ENCODE measurements around the gene THAP2.

THAP2 gene

GRCh38 chr12:71636704-71637115 is 27.4 kb upstream of the THAP2 start:
- Histone ChIP-seq H3K4me3 (ENCODE audit: low read length, poor library complexity, severe bottlenecking) (no peak overlapping the region), H3K4me2 (ENCODE audit: low read depth, low read length, poor library complexity, severe bottlenecking) (no peak overlapping the region), H3K79me2 (ENCODE audit: insufficient read depth, low read length) (no peaks in the 10 kb centered on the region), H3F3A (ENCODE audit: low read depth) (no peaks in the 10 kb centered on the region), H4K20me1 (ENCODE audit: insufficient read depth, low read length, poor library complexity, severe bottlenecking) (peaks cover 8% of the 10 kb centered on the region), H2AFZ (ENCODE audit: low read length) (no peak overlapping the region), H3K36me3 (ENCODE audit: insufficient read depth, low read length) (peaks cover 85% of the 10 kb centered on the region), H3K9me3 (ENCODE audit: insufficient read depth, low read depth, low read length) (no peaks in the 10 kb centered on the region), H3K9me2 (replicated peaks; ENCODE audit: low read depth, low read length) (no peaks in the 10 kb centered on the region), H3K4me1 (ENCODE audit: insufficient read depth, low read length, poor library complexity, severe bottlenecking) (no peaks in the 10 kb centered on the region), H3K9ac (ENCODE audit: low read depth, low read length, poor library complexity, severe bottlenecking) (no peak overlapping the region), H3K27me3 (ENCODE audit: insufficient read depth, low read length, poor library complexity, severe bottlenecking) (no peaks in the 10 kb centered on the region)
- peak; percentile 95 for TF ChIP-seq CTCF (conservative IDR thresholded peaks at IDR 0.05; ENCODE audit: low read length)
- no peak for TF ChIP-seq EZH2phosphoT487 (IDR thresholded peaks at IDR 0.05; ENCODE audit: borderline replicate concordance)

GRCh38 chr12:71638499-71638898 is 25.6 kb upstream of the THAP2 start:
- no peak overlapping the region for H3K4me2 ChIP-seq (ENCODE audit: low read depth, low read length, poor library complexity, severe bottlenecking)
- no peak overlapping the region for H2AFZ ChIP-seq (ENCODE audit: low read length)
- H3K79me2 ChIP-seq (ENCODE audit: insufficient read depth, low read length): no peaks in the 10 kb centered on the region
- no peak for TF ChIP-seq EZH2phosphoT487 (IDR thresholded peaks at IDR 0.05; ENCODE audit: borderline replicate concordance)
- TF ChIP-seq CTCF (conservative IDR thresholded peaks at IDR 0.05; ENCODE audit: low read length): no peak
- no peaks in the 10 kb centered on the region for H3K9me3 ChIP-seq (ENCODE audit: insufficient read depth, low read depth, low read length)
- H3K27me3 ChIP-seq (ENCODE audit: insufficient read depth, low read length, poor library complexity, severe bottlenecking): no peaks in the 10 kb centered on the region
- no peak overlapping the region for H3K4me3 ChIP-seq (ENCODE audit: low read length, poor library complexity, severe bottlenecking)
- peaks cover 8% of the 10 kb centered on the region for H4K20me1 ChIP-seq (ENCODE audit: insufficient read depth, low read length, poor library complexity, severe bottlenecking)
- no peaks in the 10 kb centered on the region for H3F3A ChIP-seq (ENCODE audit: low read depth)
- no peaks in the 10 kb centered on the region for H3K9me2 ChIP-seq (replicated peaks; ENCODE audit: low read depth, low read length)
- no peaks in the 10 kb centered on the region for H3K4me1 ChIP-seq (ENCODE audit: insufficient read depth, low read length, poor library complexity, severe bottlenecking)
- no peak overlapping the region for H3K9ac ChIP-seq (ENCODE audit: low read depth, low read length, poor library complexity, severe bottlenecking)
- H3K36me3 ChIP-seq (ENCODE audit: insufficient read depth, low read length): peaks cover 84% of the 10 kb centered on the region

GRCh38 chr12:71639341-71639760 is 24.8 kb upstream of the THAP2 start:
- H2AFZ ChIP-seq (ENCODE audit: low read length): no peak overlapping the region
- H3F3A ChIP-seq (ENCODE audit: low read depth): no peaks in the 10 kb centered on the region
- no peak overlapping the region for H3K4me2 ChIP-seq (ENCODE audit: low read depth, low read length, poor library complexity, severe bottlenecking)
- H3K9ac ChIP-seq (ENCODE audit: low read depth, low read length, poor library complexity, severe bottlenecking): no peak overlapping the region
- no peak overlapping the region for H3K4me3 ChIP-seq (ENCODE audit: low read length, poor library complexity, severe bottlenecking)
- H3K27me3 ChIP-seq (ENCODE audit: insufficient read depth, low read length, poor library complexity, severe bottlenecking): no peaks in the 10 kb centered on the region
- H4K20me1 ChIP-seq (ENCODE audit: insufficient read depth, low read length, poor library complexity, severe bottlenecking): peaks cover 8% of the 10 kb centered on the region
- TF ChIP-seq CTCF (conservative IDR thresholded peaks at IDR 0.05; ENCODE audit: low read length): peak; percentile 59
- no peak for TF ChIP-seq EZH2phosphoT487 (IDR thresholded peaks at IDR 0.05; ENCODE audit: borderline replicate concordance)
- no peaks in the 10 kb centered on the region for H3K4me1 ChIP-seq (ENCODE audit: insufficient read depth, low read length, poor library complexity, severe bottlenecking)
- no peaks in the 10 kb centered on the region for H3K79me2 ChIP-seq (ENCODE audit: insufficient read depth, low read length)
- no peaks in the 10 kb centered on the region for H3K9me2 ChIP-seq (replicated peaks; ENCODE audit: low read depth, low read length)
- H3K9me3 ChIP-seq (ENCODE audit: insufficient read depth, low read depth, low read length): no peaks in the 10 kb centered on the region
- peaks cover 84% of the 10 kb centered on the region for H3K36me3 ChIP-seq (ENCODE audit: insufficient read depth, low read length)

All from Loucy (cell line).